RWPE1 (cell line): ENCODE measurements around the gene MTREX.

Experiments used
- CTCF ChIA-PET: fragments of 350-600 bp; sonication (Branson Sonifier 250); formaldehyde crosslinking; extraction: SDS; loops from one replicate; lab custom pipeline; 2021; lab: Yijun Ruan, JAX
- POLR2A ChIA-PET: fragments of 400-600 bp; formaldehyde crosslinking; extraction: SDS; loops from one replicate; lab custom pipeline; 2020; ENCODE audit warnings: antibody characterized with exemption; ENCODE audit not compliant: low non-redundant PET; lab: Yijun Ruan, JAX
- DNase-seq: peaks from one replicate; pipeline ENCODE4 v3.0.0; 2012; ENCODE audit warnings: low spot score
- H3K27ac ChIP-seq: fragments of 450-650 bp; 2 replicates; pipeline ENCODE4 v1.5.1; 2017
- TF ChIP-seq, protein P1 (sequence below): fragments of 450-650 bp; conservative IDR thresholded peaks from 2 replicates; pipeline ENCODE4 v1.5.1; 2017; ENCODE audit warnings: low read depth, mild to moderate bottlenecking

Gene MTREX

DNA sequence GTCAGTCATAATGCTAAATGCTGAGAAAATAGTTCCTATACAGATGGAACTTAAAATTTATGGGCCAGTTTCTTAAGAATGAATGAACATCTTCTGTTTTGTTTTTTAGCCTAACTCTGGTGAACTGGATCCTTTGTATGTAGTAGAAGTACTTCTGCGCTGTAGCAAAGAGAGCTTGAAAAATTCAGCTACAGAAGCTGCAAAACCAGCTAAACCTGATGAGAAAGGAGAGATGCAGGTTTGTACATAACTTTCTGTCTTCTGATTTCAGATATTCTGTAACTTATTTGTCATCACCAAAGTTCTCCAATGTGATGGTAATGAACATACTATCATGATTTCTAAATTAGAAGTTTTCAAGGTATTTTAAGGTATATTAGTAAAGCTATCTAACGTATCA lies 80.1 kb downstream of the MTREX start:
- POLR2A ChIA-PET = interaction anchor here (0.5 kb wide), 1 partner anchor 80 kb away, joined by 3 read pairs; the partner anchor contains the start of gene DHX29
- TF ChIP-seq, protein P1, sequence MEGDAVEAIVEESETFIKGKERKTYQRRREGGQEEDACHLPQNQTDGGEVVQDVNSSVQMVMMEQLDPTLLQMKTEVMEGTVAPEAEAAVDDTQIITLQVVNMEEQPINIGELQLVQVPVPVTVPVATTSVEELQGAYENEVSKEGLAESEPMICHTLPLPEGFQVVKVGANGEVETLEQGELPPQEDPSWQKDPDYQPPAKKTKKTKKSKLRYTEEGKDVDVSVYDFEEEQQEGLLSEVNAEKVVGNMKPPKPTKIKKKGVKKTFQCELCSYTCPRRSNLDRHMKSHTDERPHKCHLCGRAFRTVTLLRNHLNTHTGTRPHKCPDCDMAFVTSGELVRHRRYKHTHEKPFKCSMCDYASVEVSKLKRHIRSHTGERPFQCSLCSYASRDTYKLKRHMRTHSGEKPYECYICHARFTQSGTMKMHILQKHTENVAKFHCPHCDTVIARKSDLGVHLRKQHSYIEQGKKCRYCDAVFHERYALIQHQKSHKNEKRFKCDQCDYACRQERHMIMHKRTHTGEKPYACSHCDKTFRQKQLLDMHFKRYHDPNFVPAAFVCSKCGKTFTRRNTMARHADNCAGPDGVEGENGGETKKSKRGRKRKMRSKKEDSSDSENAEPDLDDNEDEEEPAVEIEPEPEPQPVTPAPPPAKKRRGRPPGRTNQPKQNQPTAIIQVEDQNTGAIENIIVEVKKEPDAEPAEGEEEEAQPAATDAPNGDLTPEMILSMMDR = no peak
- no peak for DNase-seq
- CTCF ChIA-PET = interaction anchor here (0.7 to 1.1 kb wide), 2 partner anchors 14 to 191 kb away, joined by 3 to 10 read pairs; no protein-coding TSS in a partner anchor
- no peak overlapping the region for H3K27ac ChIP-seq

DNA sequence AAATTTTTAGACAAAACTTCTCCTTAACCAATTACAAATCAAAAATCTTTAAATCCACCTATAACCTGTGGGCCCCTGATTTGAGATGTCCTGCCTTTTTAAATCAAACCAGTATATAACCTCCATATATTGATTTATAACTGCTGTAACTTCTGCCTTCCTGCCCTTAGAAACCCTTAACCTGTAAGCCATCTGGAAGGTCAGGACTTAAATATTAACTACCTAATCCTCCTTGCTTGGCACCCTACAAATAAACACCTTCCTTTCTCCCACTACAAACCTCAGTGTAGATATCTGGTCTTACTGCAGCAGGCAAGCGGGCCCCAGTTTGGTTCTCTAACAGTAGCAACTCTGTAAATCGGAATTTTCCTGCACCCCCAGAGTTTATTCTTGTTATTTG lies 83.9 kb downstream of the MTREX start:
- TF ChIP-seq, protein P1 = no peak
- ChIA-PET CTCF (no interaction called here), POLR2A (no interaction called here)
- H3K27ac ChIP-seq = no peak overlapping the region
- no peak for DNase-seq

DNA sequence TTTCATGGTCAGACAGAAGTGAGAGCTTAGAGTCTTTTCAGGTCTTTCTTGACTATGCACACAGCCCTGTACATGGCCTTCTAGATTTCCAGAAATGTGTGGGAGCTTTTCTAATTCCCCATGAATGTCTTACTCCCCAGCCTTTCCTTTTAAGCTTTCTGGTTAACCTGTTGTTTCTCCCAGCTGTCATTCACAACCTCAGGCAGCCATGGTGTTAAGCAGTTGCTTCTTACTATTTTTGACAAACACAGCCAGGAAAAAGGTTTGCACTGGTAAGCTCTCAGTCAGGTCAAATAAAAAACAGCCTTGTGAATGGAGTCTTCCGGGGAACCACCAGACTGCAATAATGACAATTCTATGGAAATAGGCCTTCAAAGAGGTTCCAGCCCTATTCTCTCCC lies 84.9 kb downstream of the MTREX start:
- TF ChIP-seq, protein P1 = no peak
- H3K27ac ChIP-seq = no peak overlapping the region
- ChIA-PET POLR2A (no interaction called here), CTCF (no interaction called here)
- DNase-seq = no peak

DNA sequence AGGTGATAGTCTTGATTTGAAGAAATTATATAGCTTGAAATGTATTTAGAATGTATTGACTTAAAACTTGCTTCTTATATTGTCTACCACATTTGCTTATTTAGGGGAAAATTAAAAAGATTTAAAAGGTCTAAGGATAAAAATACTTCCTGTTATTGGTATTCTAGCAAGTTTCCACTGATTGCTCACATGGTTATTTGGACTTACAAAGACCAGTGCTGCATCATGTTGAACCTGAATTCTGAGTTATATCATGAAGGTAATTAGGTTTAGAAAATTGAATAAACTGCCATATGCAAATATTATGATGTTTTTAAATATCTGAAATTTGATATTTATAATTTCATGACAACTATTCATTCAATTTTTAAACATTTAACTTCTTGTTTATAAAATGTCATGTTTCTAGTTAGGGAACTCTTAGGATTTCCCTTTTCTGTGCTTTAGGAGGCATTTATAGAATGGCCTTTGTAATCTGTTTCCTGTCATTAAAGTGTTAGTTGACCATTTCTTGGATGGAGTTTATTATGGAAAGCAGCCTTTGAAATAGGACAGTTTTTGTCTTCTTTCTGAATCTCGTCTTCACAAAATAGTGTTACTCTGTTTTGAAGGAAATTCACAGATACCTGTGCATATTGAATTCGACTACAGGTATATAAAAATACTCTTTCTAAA lies 85.8 kb downstream of the MTREX start:
- TF ChIP-seq, protein P1 = no peak
- DNase-seq = no peak
- ChIA-PET POLR2A (no interaction called here), CTCF (no interaction called here)
- H3K27ac ChIP-seq = no peak overlapping the region

DNA sequence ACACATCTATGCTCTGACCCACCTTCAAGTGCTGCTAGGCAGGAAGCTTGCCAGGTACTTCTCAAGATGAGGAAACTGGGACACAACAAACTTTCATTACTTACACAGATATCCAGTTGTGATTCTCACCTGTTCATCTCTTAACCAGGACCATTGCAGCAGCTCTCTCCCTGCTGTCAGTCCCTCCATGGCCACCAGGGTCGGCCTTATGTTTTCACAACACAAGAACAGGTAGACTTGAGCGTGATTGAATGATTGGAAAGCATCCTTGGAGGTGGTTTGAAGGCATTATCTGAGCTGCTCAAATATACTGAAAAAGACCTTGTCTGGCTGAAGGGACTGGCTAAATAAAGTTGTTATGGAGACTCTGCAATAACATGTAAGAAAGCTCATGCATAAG lies 94.4 kb downstream of the MTREX start:
- POLR2A ChIA-PET = no interaction called here
- CTCF ChIA-PET = interaction anchor here (0.6 to 1.1 kb wide), 9 partner anchors 11 to 495 kb away, joined by 3 to 10 read pairs (median 4); no protein-coding TSS in a partner anchor
- no peak overlapping the region for H3K27ac ChIP-seq
- TF ChIP-seq, protein P1 = no peak
- DNase-seq = no peak

DNA sequence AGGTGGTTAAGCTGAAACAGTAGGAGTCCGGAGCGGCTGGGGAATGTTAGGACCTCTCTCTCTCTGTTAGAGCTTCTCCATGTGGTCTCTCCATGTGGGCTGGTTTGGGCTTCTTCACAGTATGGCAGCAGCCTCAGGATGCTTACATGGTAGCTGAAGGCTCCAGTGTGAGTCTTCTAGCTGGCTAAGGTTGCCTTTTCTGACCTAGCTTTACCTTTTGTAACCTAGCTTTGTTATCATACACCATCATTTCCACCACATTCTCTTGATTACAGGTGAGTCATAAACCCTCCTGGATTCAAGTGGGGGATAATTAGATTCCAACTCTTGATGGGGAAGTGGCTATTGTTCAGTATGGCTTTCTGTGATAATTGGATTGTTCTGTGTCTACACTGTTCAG lies 98.5 kb downstream of the MTREX start:
- no peak for DNase-seq
- TF ChIP-seq, protein P1 = no peak
- no peak overlapping the region for H3K27ac ChIP-seq
- ChIA-PET POLR2A (no interaction called here), CTCF (interaction anchor here (1.2 to 1.8 kb wide), 3 partner anchors 68 to 286 kb away, joined by 3 to 4 read pairs (median 4); no protein-coding TSS in a partner anchor)
